ENCODE results near the gene SUPT4H1.

GRCh38 chr17:58362368-58363014, 10.5 kb upstream of the SUPT4H1 start:
- no peak for TF ChIP-seq CTCF (conservative IDR thresholded peaks at IDR 0.05; ENCODE audit: low read depth, low read length)
- TF ChIP-seq EZH2 (IDR thresholded peaks at IDR 0.05; ENCODE audit: low read length, unreplicated experiment), result no peak
- no peak for TF ChIP-seq EZH2phosphoT487 (IDR thresholded peaks at IDR 0.05; ENCODE audit: borderline replicate concordance, low read length)

All from PC-3 (cell line).